GM23338 (cell line): ENCODE results near the gene CCDC150. TPM values are rescaled to one million over a fixed set of nuclear protein-coding genes. Genes with fewer than 3 reads are reported as not detected.

Experiments
- ATAC-seq: fragments of 200-7000 bp; cut with Tn5 transposase; 3 replicates; pipeline ENCODE4 v1.9.1; 2020
- DNase-seq: peaks from one replicate; pipeline ENCODE4 v3.0.0-alpha.2; 2015; ENCODE audit warnings: low spot score
- H2AFZ ChIP-seq: fragments of 200-600 bp; sonication (generic); 2 replicates; pipeline ENCODE4 v1.8.0; 2016; ENCODE audit warnings: antibody characterized with exemption, mild to moderate bottlenecking, moderate library complexity
- H3F3A ChIP-seq: fragments of 200-600 bp; sonication (generic); replicated peaks from 2 replicates; pipeline ENCODE4 v1.8.0; 2017; ENCODE audit warnings: antibody characterized with exemption, mixed run types, low read depth
- H3K27ac ChIP-seq: fragments of 200-600 bp; sonication (generic); 2 replicates; pipeline ENCODE4 v1.6.1; 2016; ENCODE audit warnings: low read depth
- H3K27me3 ChIP-seq: fragments of 200-600 bp; sonication (generic); 2 replicates; pipeline ENCODE4 v1.8.0; 2016; ENCODE audit warnings: mild to moderate bottlenecking, mixed run types, moderate library complexity; ENCODE audit not compliant: insufficient read depth
- H3K36me3 ChIP-seq: fragments of 200-600 bp; sonication (generic); 2 replicates; pipeline ENCODE4 v1.8.0; 2016; ENCODE audit warnings: mild to moderate bottlenecking; ENCODE audit not compliant: insufficient read depth
- H3K4me1 ChIP-seq: fragments of 200-600 bp; sonication (generic); 2 replicates; pipeline ENCODE4 v1.8.0; 2016; ENCODE audit warnings: mild to moderate bottlenecking, moderate library complexity; ENCODE audit not compliant: insufficient read depth
- H3K4me2 ChIP-seq: fragments of 200-600 bp; sonication (generic); 2 replicates; pipeline ENCODE4 v1.7.1; 2017; ENCODE audit warnings: mixed run types
- H3K4me3 ChIP-seq: fragments of 200-600 bp; sonication (generic); 2 replicates; pipeline ENCODE4 v1.6.1; 2016; ENCODE audit warnings: mixed run types
- H3K79me2 ChIP-seq: fragments of 200-600 bp; sonication (generic); replicated peaks from 2 replicates; pipeline ENCODE4 v1.8.0; 2017; ENCODE audit warnings: mild to moderate bottlenecking; ENCODE audit not compliant: insufficient read depth
- H3K9me2 ChIP-seq: fragments of 200-600 bp; sonication (generic); 2 replicates; pipeline ENCODE4 v1.8.0; 2017; ENCODE audit not compliant: insufficient read depth
- H4K20me1 ChIP-seq: fragments of 200-600 bp; sonication (generic); replicated peaks from 2 replicates; pipeline ENCODE4 v1.8.0; 2017; ENCODE audit warnings: mild to moderate bottlenecking; ENCODE audit not compliant: insufficient read depth
- H3K27ac Mint-ChIP-seq: 2 replicates; pipeline ENCODE4 v1.8.0; 2020; ENCODE audit warnings: inconsistent platforms, mild to moderate bottlenecking, moderate library complexity, mixed read lengths
- H3K27me3 Mint-ChIP-seq: 3 replicates; pipeline ENCODE4 v1.8.0; 2022; ENCODE audit warnings: low read depth, mild to moderate bottlenecking, moderate library complexity, mixed read lengths, inconsistent platforms; ENCODE audit not compliant: insufficient read depth, poor library complexity
- H3K36me3 Mint-ChIP-seq: 3 replicates; pipeline ENCODE4 v1.8.0; 2021; ENCODE audit warnings: low read depth, mild to moderate bottlenecking, inconsistent platforms, moderate library complexity, mixed read lengths
- H3K4me1 Mint-ChIP-seq: 3 replicates; pipeline ENCODE4 v1.8.0; 2020; ENCODE audit warnings: mild to moderate bottlenecking, inconsistent platforms, mixed read lengths
- H3K4me3 Mint-ChIP-seq: 3 replicates; pipeline ENCODE4 v1.8.0; 2021; ENCODE audit warnings: moderate library complexity, mild to moderate bottlenecking, inconsistent platforms, mixed read lengths
- H3K9me3 Mint-ChIP-seq: 3 replicates; pipeline ENCODE4 v1.8.0; 2020; ENCODE audit warnings: moderate library complexity, mild to moderate bottlenecking, inconsistent platforms, mixed read lengths
- CREB1 ChIP-seq: fragments of 250-450 bp; sonication (Bioruptor Pico); IDR thresholded peaks from 2 replicates; pipeline ENCODE4 v1.5.0; 2020; ENCODE audit warnings: low read depth, mild to moderate bottlenecking, moderate library complexity
- CTCF ChIP-seq, 2 experiments: fragments of 200-600 bp in 1 of 2; sonication (generic) in 1 of 2; conservative IDR thresholded peaks; 2 replicates each; pipeline versions ENCODE4 v1.5.1 to v1.6.1; 2016 to 2017; ENCODE audit warnings: antibody characterized with exemption in 2 of 2, low read depth in 2 of 2, mild to moderate bottlenecking in 2 of 2, moderate library complexity in 1 of 2
- ETS1 ChIP-seq: IDR thresholded peaks from 2 replicates; pipeline ENCODE4 v1.6.1; 2016; ENCODE audit warnings: antibody characterized with exemption
- EZH2 ChIP-seq: fragments of 200-600 bp; sonication (generic); IDR thresholded peaks from one replicate; pipeline ENCODE4 v1.8.0; 2017; ENCODE audit warnings: antibody characterized with exemption, mild to moderate bottlenecking, low read depth; ENCODE audit not compliant: unreplicated experiment
- EZH2phosphoT487 ChIP-seq: fragments of 200-600 bp; sonication (generic); IDR thresholded peaks from one replicate; pipeline ENCODE4 v1.8.1; 2018; ENCODE audit warnings: antibody characterized with exemption; ENCODE audit not compliant: unreplicated experiment
- JUNB ChIP-seq: IDR thresholded peaks from one replicate; pipeline ENCODE4 v1.6.1; 2016; ENCODE audit warnings: antibody characterized with exemption; ENCODE audit not compliant: unreplicated experiment
- NANOG ChIP-seq: IDR thresholded peaks from 2 replicates; pipeline ENCODE4 v1.6.1; 2016; ENCODE audit warnings: antibody characterized with exemption, borderline replicate concordance
- POLR2AphosphoS5 ChIP-seq: IDR thresholded peaks from 2 replicates; pipeline ENCODE4 v1.6.1; 2016; ENCODE audit warnings: antibody characterized with exemption, low read depth
- REST ChIP-seq: IDR thresholded peaks from one replicate; pipeline ENCODE4 v1.6.1; 2018; ENCODE audit warnings: antibody characterized with exemption; ENCODE audit not compliant: unreplicated experiment
- STAT1 ChIP-seq: IDR thresholded peaks from one replicate; pipeline ENCODE4 v1.6.1; 2016; ENCODE audit warnings: antibody characterized with exemption; ENCODE audit not compliant: unreplicated experiment
- ZNF114 ChIP-seq: fragments of 250-450 bp; sonication (Bioruptor Pico); IDR thresholded peaks from 2 replicates; pipeline ENCODE4 v1.5.0; 2020; ENCODE audit warnings: mild to moderate bottlenecking, moderate library complexity
- ZNF331 ChIP-seq: fragments of 250-450 bp; sonication (Bioruptor Pico); IDR thresholded peaks from 2 replicates; pipeline ENCODE4 v1.5.0; 2020; ENCODE audit warnings: low read depth, mild to moderate bottlenecking, moderate library complexity
- ZNF462 ChIP-seq: fragments of 250-450 bp; sonication (Bioruptor Pico); IDR thresholded peaks from 2 replicates; pipeline ENCODE4 v1.5.0; 2020; ENCODE audit warnings: mild to moderate bottlenecking, moderate library complexity
- polyA plus RNA-seq: library from polyadenylated mRNA; unstranded; fragments of >200 nt; fragmentation: Nextera tagmentation; extraction: Ambion mirVana; gene quantifications from 2 replicates; pipeline ENCODE4 v1.2.1, GENCODE V29; 2016
- total RNA-seq: library from RNA; depleted of rRNA; stranded (reverse); fragments of >200 nt; shearing (Covaris generic); gene quantifications from 2 replicates; pipeline ENCODE4 v1.2.3, GENCODE V29; 2014

The CCDC150 gene
- total and polyA plus RNA-seq, 2 experiments from 2014 or later, result 56.3 to 68.3 TPM

GRCh38 chr2:196681510-196681909, 42.0 kb downstream of the CCDC150 start:
- peaks cover 17% of the 10 kb centered on the region for H3K9me3 Mint-ChIP-seq
- peaks cover 17% of the 10 kb centered on the region for H3K36me3 ChIP-seq
- TF ChIP-seq ZNF331 (CRISPR knock-in tag), result no peak
- no peak for TF ChIP-seq CREB1 (CRISPR knock-in tag)
- no peak for TF ChIP-seq NANOG
- no peak for TF ChIP-seq CTCF (conservative IDR thresholded peaks at IDR 0.05; ENCODE audit: low read depth in 2 of 2)
- TF ChIP-seq JUNB, result no peak
- no peak for TF ChIP-seq EZH2phosphoT487
- TF ChIP-seq POLR2AphosphoS5, result no peak
- no peak for TF ChIP-seq ZNF462 (CRISPR knock-in tag)
- TF ChIP-seq EZH2, result no peak
- no peak for TF ChIP-seq REST
- no peak for TF ChIP-seq STAT1
- TF ChIP-seq ZNF114 (CRISPR knock-in tag), result no peak
- TF ChIP-seq ETS1, result no peak
- H3K27ac Mint-ChIP-seq, result no peak overlapping the region
- no peaks in the 10 kb centered on the region for H3K4me1 Mint-ChIP-seq
- H3K9me2 ChIP-seq, result no peaks in the 10 kb centered on the region
- H3F3A ChIP-seq, result no peaks in the 10 kb centered on the region
- peaks cover 58% of the 10 kb centered on the region for H3K36me3 Mint-ChIP-seq
- H3K4me1 ChIP-seq, result no peaks in the 10 kb centered on the region
- no peaks in the 10 kb centered on the region; the same call in 1 of the 2 replicates for H4K20me1 ChIP-seq
- H3K79me2 ChIP-seq, result peaks cover 9% of the 10 kb centered on the region; the same call in 1 of the 2 replicates
- no peak overlapping the region for H2AFZ ChIP-seq
- no peak overlapping the region for H3K4me3 ChIP-seq
- H3K4me2 ChIP-seq, result no peak overlapping the region
- no peaks in the 10 kb centered on the region for H3K27me3 ChIP-seq
- no peak overlapping the region for H3K27ac ChIP-seq
- ATAC-seq (no peak), DNase-seq (no peak)
- no peak overlapping the region for H3K4me3 Mint-ChIP-seq
- peaks cover 2% of the 10 kb centered on the region for H3K27me3 Mint-ChIP-seq
